Skeletal muscle tissue (tissue), 4 donors: ENCODE data around the gene REN. TPM values are rescaled to one million over a fixed set of nuclear protein-coding genes. Genes with fewer than 3 reads are reported as not detected.

Experiments used
- H3K27ac ChIP-seq: one replicate; pipeline ENCODE4 v1.7.0; 2013; ENCODE audit warnings: mild to moderate bottlenecking, low read depth, low read length, inconsistent platforms
- H3K27me3 ChIP-seq, 3 donors: one replicate each; pipeline ENCODE4 v1.7.0; 2013; ENCODE audit warnings: low read length in 3 of 3; ENCODE audit not compliant: control insufficient read depth in 3 of 3, insufficient read depth in 3 of 3
- H3K36me3 ChIP-seq, 3 donors: one replicate each; pipeline ENCODE4 v1.7.0; 2013; ENCODE audit warnings: low read length in 3 of 3; ENCODE audit not compliant: control insufficient read depth in 3 of 3, insufficient read depth in 3 of 3
- H3K4me1 ChIP-seq, 3 donors: one replicate each; pipeline ENCODE4 v1.7.0; 2013; ENCODE audit warnings: low read length in 3 of 3, mild to moderate bottlenecking in 3 of 3; ENCODE audit not compliant: control insufficient read depth in 3 of 3, insufficient read depth in 3 of 3
- H3K4me3 ChIP-seq, 3 donors: one replicate each; pipeline ENCODE4 v1.7.0; 2013; ENCODE audit warnings: low read length in 3 of 3
- H3K9ac ChIP-seq, 3 donors: one replicate each; pipeline ENCODE4 v1.7.0; 2013; ENCODE audit warnings: low read length in 3 of 3, mild to moderate bottlenecking in 3 of 3, moderate library complexity in 2 of 3, low read depth in 1 of 3
- H3K9me3 ChIP-seq, 3 donors: one replicate each; pipeline ENCODE4 v1.7.0; 2013; ENCODE audit warnings: low read length in 3 of 3; ENCODE audit not compliant: control insufficient read depth in 3 of 3
- total RNA-seq: library from RNA; depleted of rRNA; stranded (reverse); fragments of >200 nt; gene quantifications from one replicate; pipeline ENCODE4 v1.2.3, GENCODE V29; 2014
- donor health status: Osteomylitis.

Gene REN
- total RNA-seq, 1 donor from 2014 or later: not detected

DNA sequence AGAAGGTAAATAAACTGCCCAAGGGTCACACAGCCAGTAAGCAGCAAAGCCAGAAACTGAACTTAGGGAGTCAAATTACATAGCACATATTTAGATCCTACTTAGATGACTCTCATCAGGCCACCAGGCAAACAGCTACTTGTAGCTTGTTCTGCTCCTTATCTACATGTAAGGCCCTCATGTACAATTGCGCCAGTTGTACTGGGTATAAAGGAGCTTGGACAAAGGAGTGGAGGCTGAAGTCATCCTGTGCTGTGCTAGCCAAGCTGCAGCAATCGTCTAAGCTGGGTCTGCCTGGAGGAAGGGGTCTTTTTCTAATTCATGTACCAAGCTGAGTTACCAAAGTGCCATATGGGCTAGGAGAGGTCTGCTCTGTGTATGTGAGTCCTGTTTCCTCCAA, 27.0 kb downstream of the REN start:
- Histone ChIP-seq H3K36me3 (peaks cover 0 to 3% (median 0%) of the 10 kb centered on the region in 3 donors), H3K9me3 (no peaks in the 10 kb centered on the region), H3K4me1 (peaks cover 0 to 3% (median 3%) of the 10 kb centered on the region in 3 donors), H3K9ac (no peak overlapping the region), H3K4me3 (no peak overlapping the region), H3K27me3 (peaks cover 0 to 3% (median 2%) of the 10 kb centered on the region in 3 donors), H3K27ac (no peak overlapping the region)

DNA sequence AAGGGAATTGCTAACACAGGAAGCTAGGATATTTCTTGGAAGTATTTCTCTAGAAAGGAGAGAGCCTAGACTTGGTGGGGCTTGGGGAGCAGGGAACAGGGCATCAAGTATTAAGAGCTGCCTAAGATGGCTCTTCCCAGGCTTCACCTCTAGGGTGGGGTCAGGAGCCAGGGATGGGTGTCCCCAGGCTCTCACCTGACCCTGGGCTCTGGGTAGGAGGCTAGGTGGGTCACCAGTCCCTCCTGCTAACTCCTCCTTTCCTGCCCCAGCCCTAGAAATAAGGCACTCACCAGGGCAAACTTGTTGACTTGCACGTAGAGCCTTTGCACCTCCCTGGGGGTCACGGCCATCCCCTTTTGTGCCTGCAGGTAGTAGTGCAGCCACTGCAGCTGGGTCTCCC, 29.3 kb downstream of the REN start:
- H3K9ac ChIP-seq: no peak overlapping the region
- H3K9me3 ChIP-seq: no peaks in the 10 kb centered on the region
- peaks cover 0 to 3% (median 2%) of the 10 kb centered on the region in 3 donors for H3K27me3 ChIP-seq
- H3K4me3 ChIP-seq: no peak overlapping the region
- peaks cover 0 to 3% (median 3%) of the 10 kb centered on the region in 3 donors for H3K4me1 ChIP-seq
- H3K36me3 ChIP-seq: peaks cover 0 to 3% (median 0%) of the 10 kb centered on the region in 3 donors
- no peak overlapping the region for H3K27ac ChIP-seq

DNA sequence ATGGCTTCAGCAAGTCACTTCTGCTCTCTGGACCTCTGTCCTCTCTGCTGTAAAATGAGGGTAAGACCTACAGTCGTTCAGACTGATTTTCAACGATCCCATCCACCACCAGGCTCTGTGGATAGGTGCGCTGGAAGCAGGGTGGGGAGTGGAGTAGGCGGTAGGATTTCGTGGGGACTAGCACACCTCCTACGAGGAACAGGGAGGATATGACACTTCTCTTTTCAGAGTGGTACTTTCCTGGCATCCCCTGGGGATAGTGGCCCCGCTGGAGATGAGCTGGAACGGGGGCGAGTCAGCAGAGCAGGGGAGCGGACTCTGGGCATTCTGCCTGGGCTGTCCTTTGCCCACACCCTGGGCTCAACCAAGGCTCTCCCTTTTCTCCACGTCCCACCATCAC, 32.0 kb downstream of the REN start:
- no peaks in the 10 kb centered on the region for H3K27me3 ChIP-seq
- H3K4me1 ChIP-seq: peaks cover 6 to 16% (median 12%) of the 10 kb centered on the region in 3 donors
- no peak overlapping the region for H3K27ac ChIP-seq
- H3K36me3 ChIP-seq: peaks cover 0 to 3% (median 0%) of the 10 kb centered on the region in 3 donors
- no peaks in the 10 kb centered on the region for H3K9me3 ChIP-seq
- no peak overlapping the region for H3K9ac ChIP-seq
- no peak overlapping the region for H3K4me3 ChIP-seq

DNA sequence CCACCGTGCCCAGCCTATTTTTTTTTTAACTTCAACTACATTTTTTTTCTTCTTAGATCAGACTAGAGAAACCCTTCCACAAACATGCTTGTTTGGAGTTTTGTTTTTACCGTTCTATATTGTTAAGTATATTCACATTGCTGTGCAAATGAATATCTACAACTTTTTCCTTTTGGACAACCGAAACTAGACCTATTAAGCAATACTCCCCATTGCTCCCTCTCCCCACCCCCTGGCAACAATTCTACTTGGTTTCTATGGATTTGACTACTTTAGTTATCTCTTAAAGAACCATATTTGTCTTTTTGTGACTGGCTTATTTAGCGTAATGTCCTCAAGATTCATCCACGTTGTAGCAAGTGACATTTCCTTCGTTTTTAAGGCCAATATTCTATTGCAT, 33.4 kb downstream of the REN start:
- H3K36me3 ChIP-seq: peaks cover 0 to 2% (median 0%) of the 10 kb centered on the region in 3 donors
- H3K9me3 ChIP-seq: no peaks in the 10 kb centered on the region
- H3K4me1 ChIP-seq: peaks cover 8 to 21% (median 18%) of the 10 kb centered on the region in 3 donors

DNA sequence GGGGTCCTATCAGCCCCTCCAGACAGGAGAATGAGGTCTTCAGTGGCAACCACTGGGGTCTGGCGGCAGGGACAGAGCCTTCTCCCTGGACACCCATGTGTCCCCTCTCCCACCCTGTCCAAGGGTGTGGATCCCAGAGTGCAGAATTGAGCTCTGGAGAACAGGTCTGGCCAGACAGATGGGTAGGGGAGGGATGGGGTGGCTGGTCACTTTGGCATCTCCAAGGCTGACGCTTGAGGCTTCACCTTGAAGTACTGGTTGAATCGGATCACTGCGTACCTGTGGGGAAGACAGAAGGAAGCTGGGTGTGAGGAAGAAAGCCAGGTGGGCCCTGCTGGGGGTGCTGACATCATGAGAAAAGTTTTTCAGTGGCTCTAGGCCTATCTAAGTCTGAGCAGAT, 34.2 kb downstream of the REN start:
- peaks cover 12 to 26% (median 22%) of the 10 kb centered on the region in 3 donors for H3K4me1 ChIP-seq
- peaks cover 0 to 2% (median 0%) of the 10 kb centered on the region in 3 donors for H3K36me3 ChIP-seq
- no peak overlapping the region for H3K9ac ChIP-seq
- no peak overlapping the region for H3K27ac ChIP-seq
- H3K9me3 ChIP-seq: no peaks in the 10 kb centered on the region
- no peaks in the 10 kb centered on the region for H3K27me3 ChIP-seq
- H3K4me3 ChIP-seq: no peak overlapping the region

More for the DNA sequence above, 33.4 kb downstream of the REN start:
- no peak overlapping the region for H3K9ac ChIP-seq
- H3K4me3 ChIP-seq: no peak overlapping the region
- no peaks in the 10 kb centered on the region for H3K27me3 ChIP-seq
- H3K27ac ChIP-seq: no peak overlapping the region

DNA sequence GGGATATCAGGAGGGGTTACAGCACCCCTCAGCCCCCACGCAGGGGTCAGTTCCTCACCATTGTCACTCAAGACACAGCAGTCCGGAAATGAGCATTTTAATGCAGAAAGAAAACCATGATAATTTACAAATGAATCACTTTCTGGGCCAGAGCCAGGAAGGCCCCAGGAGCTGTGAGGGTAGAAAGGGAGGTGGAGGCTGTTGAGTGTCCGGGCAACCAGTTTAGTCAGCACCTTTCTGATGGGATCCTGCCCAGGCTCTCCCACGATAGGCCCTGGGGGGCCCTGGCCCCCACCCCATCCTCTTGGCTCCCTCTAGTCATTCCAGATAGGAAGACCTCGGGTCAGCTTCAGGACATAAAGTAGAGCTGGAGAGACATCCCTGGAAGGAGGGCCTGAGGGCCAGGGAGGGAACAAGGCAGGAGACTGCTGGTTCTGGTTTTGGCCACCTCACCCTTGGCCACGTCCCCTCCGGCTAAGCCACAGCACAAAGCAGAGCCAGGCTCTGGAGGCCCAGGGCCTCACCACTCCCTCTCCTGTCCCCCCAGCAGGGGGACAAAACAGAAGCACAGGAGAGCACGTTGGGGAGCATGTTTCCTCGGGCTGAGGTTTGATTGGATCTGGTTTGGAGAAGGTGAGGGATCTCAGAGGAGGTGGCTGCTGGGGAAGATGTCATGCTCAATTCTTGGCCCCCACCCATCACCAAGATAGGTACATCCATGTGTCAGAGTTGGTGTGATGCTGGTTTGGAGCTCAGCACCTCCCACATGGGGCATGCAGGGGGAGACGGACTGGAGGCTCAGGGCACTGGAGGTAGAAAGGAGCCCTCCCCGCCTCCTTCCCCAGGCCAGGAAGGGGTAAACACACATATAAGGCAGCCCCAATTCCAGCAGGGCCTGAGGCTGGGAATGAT, 34.9 kb downstream of the REN start:
- H3K9me3 ChIP-seq: no peaks in the 10 kb centered on the region
- peaks cover 0 to 5% (median 5%) of the 10 kb centered on the region in 3 donors for H3K36me3 ChIP-seq
- H3K27me3 ChIP-seq: no peaks in the 10 kb centered on the region
- H3K27ac ChIP-seq: peak overlapping the region; percentile 25
- H3K4me3 ChIP-seq: no peak overlapping the region
- H3K4me1 ChIP-seq: peaks cover 18 to 33% (median 29%) of the 10 kb centered on the region in 3 donors
- no peak overlapping the region for H3K9ac ChIP-seq

DNA sequence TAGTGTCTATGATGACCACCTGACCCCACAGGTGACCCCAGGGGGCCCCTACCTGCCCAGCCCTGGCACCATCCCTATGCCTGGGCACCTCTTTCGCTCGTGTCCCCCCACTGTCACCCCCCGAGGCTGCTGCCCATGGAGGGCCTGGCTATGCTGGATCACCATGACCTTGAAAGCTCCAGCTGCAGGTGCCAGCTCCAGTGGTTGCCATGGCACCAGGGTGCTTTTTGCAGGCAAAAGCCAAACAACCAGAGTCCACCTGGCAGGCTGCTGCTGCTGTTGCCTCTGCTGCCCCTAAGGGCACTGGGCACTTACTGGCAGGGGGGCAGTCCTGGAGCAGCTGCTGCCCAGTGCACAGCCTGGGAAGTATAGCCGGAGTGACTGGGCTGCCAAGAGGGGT, 36.0 kb downstream of the REN start:
- Histone ChIP-seq H3K27me3 (no peaks in the 10 kb centered on the region), H3K36me3 (peaks cover 0 to 14% (median 12%) of the 10 kb centered on the region in 3 donors), H3K27ac (no peak overlapping the region), H3K4me3 (no peak overlapping the region), H3K9ac (no peak overlapping the region), H3K9me3 (no peaks in the 10 kb centered on the region), H3K4me1 (peaks cover 21 to 38% (median 31%) of the 10 kb centered on the region in 3 donors)

DNA sequence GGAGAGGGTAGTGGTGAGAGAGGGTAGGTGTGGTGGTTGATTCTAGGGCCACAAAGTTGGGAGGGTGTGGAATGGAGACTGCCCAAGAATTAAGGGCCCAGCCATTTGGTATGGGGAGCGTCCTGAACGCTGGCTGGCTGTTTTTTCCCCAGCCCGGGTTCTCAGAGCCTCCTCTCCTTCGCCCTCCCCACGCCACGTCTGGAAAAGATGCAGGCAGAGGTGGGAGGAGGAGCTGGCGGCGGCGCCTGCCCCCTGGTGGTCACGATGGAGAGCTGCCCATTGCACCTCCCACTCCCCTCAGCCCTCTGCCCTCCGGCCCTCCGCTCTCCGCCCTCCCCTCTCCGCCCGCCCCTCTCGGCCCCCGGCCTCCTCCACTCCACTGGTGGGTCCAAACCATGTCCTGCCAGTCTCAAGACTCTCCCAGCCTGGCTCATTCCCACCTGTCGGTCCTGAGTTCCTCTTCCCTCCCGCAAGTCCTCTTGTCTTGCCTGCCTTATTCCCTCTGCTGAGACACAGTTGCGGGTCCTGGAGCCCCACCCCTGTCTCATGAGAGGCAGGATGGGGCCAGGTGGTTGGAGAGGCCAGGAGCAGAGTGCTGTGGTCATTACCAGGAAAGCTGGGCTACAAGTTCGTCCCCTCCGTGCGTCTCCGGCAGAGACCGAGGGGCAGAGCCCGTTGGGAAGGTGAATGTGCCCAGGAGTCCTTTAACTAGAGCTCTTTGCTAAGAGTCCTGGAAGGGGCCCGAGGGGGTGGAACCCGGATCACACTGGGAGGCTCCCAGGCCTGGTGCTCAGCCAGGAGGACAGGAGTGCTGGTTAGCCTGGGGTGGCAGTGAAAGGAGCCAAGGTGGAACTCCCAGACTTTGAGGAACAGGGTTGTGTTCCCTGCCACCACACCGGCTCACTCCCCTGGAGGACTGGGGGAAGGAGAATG, 36.9 kb downstream of the REN start:
- Histone ChIP-seq H3K36me3 (peaks cover 7 to 17% (median 14%) of the 10 kb centered on the region in 3 donors), H3K27me3 (no peaks in the 10 kb centered on the region), H3K9me3 (no peaks in the 10 kb centered on the region), H3K9ac (peak overlapping the region; percentile 64 to 82 (median 74)), H3K4me3 (peak overlapping the region; percentile 58 to 66 (median 64)), H3K27ac (no peak overlapping the region), H3K4me1 (peaks cover 21 to 38% (median 31%) of the 10 kb centered on the region in 3 donors)

DNA sequence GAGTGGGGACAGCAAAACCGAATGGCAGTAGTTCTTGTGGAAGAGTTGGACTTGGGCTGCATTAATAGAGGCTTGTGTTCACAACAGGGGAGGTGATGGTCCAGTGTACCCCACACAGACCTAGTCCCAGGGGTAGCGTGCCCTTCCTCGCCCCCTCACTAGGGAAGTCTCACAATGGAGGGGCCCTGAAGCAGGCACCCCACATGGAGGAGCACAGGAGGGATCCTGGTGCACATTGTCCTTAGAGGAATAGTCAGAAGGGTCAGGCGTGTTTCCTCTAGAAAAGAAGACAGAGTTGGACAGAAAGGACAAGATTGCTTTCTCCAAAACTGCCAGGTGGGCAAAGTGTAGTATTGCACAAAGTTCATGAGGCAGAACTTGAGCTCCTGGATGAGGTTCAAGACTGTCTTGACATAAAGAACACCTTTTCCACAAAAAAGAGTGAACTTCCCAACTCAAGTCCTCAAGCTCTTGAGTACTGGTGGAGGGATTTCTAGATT, 37.6 kb downstream of the REN start:
- Histone ChIP-seq H3K36me3 (peaks cover 12 to 20% (median 18%) of the 10 kb centered on the region in 3 donors), H3K4me3 (no peak overlapping the region), H3K9me3 (no peaks in the 10 kb centered on the region), H3K9ac (no peak overlapping the region), H3K4me1 (peaks cover 21 to 38% (median 31%) of the 10 kb centered on the region in 3 donors), H3K27ac (no peak overlapping the region), H3K27me3 (no peaks in the 10 kb centered on the region)
